Measurements from ENCODE around the gene RERE.
A peak's percentile ranks its signal among the peaks of the same experiment; 100 is the strongest.

Gene RERE

DNA sequence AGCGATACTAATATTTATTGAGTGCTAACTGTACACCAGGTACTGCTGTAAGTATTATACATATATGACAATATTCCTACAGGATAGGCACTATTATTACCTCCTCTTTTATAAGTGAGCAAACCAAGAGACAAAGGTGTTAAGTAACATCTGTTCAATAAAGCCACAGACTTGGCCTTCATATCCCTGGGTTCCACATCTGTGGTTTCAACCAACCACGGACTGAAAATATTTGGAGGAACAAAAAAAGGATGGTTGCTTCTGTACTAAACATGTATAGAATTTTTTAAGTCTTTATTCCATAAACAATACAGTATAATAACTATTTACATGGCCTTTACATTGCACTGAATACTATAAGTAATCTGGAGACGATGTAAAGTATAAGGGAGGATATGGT, 95.1 kb downstream of the RERE start:
- H3K4me3 ChIP-seq (ENCODE audit: control insufficient read depth, low read depth, low read length) = no peak overlapping the region
- TF ChIP-seq, protein P1, sequence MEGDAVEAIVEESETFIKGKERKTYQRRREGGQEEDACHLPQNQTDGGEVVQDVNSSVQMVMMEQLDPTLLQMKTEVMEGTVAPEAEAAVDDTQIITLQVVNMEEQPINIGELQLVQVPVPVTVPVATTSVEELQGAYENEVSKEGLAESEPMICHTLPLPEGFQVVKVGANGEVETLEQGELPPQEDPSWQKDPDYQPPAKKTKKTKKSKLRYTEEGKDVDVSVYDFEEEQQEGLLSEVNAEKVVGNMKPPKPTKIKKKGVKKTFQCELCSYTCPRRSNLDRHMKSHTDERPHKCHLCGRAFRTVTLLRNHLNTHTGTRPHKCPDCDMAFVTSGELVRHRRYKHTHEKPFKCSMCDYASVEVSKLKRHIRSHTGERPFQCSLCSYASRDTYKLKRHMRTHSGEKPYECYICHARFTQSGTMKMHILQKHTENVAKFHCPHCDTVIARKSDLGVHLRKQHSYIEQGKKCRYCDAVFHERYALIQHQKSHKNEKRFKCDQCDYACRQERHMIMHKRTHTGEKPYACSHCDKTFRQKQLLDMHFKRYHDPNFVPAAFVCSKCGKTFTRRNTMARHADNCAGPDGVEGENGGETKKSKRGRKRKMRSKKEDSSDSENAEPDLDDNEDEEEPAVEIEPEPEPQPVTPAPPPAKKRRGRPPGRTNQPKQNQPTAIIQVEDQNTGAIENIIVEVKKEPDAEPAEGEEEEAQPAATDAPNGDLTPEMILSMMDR (conservative IDR thresholded peaks at IDR 0.05; ENCODE audit: control insufficient read depth, insufficient read depth, low read depth, low read length) = no peak
- DNase-seq (ENCODE audit: low read depth) = no peak

DNA sequence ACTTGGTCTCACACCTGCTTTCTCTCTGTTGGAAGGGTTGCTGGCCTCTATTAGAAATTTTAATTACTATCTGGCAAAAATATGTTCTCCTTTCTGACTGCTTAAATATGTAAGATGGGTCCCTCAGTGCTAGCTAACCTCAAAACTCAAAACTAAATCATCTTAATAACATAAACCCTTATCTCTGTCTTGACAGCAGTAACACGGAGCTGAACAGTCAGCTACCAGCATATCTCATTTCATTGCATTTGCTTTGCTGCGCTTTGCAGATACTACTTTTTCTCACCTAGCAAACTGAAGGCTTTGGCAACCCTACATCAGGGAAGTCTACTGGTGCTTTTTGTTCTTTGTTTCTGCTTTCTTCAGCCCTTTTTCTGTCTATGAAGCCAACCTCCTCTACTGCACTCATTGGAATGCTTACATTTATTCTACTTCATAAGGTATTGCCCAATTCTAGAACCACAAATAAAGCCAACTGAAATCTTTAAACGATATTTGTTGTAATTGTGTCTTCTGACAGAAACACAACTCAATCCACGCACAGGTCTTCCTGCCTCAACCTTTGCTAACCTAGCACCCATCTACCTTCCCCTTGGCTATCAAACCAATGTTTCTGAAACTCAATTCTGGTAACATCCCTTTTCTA, 95.6 kb downstream of the RERE start:
- no peak for DNase-seq (ENCODE audit: low read depth)
- H3K4me3 ChIP-seq (ENCODE audit: control insufficient read depth, low read depth, low read length) = no peak overlapping the region
- TF ChIP-seq, protein P1 (conservative IDR thresholded peaks at IDR 0.05; ENCODE audit: control insufficient read depth, insufficient read depth, low read depth, low read length) = no peak

DNA sequence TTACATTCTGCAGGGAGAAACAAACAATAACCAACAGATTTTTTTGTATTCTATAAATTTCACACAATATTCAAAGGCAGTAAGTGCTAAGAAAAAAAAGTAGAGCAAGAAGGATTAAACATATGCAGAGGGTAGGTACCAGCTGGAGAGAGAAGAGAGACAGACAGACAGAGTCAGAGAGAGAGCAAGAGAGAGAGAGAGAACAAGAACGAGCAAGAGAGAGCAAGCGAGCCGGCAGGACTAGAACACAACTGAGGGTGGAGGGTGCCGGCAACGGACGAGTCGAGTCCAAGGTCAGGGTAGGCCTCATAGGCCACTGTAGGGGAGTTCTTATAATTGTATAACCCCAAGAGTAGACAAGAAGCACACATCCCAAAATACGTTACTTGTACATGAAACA, 97.1 kb downstream of the RERE start:
- TF ChIP-seq, protein P1 (conservative IDR thresholded peaks at IDR 0.05; ENCODE audit: control insufficient read depth, insufficient read depth, low read depth, low read length) = no peak
- no peak overlapping the region for H3K4me3 ChIP-seq (ENCODE audit: control insufficient read depth, low read depth, low read length)
- no peak for DNase-seq (ENCODE audit: low read depth)

DNA sequence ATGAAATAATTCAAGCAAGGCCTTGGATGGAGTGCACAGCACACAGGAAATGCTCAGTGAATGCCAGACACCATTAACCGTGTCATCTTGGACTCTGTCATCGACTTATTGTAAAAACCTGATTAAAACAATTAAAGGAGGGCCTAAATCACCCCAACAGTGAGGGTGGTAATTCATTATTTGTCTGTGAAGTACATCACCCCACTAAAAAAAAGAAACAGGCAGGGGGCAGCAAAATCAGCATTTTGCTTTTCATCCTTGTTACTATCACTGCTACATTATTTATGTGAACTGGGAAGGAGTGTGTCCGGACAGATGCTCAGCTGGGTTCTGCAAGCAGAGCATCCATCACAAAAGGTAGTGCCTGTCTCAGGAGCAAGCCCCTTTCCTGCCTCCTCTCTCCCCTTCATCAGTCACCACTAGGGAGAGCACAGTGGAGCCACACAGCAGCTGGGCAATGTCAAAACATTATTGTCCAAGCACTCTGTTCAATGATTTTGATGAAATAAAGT, 98.5 kb downstream of the RERE start:
- TF ChIP-seq, protein P1 (conservative IDR thresholded peaks at IDR 0.05; ENCODE audit: control insufficient read depth, insufficient read depth, low read depth, low read length) = peak; percentile 33
- H3K4me3 ChIP-seq (ENCODE audit: control insufficient read depth, low read depth, low read length) = no peak overlapping the region
- DNase-seq (ENCODE audit: low read depth) = no peak

DNA sequence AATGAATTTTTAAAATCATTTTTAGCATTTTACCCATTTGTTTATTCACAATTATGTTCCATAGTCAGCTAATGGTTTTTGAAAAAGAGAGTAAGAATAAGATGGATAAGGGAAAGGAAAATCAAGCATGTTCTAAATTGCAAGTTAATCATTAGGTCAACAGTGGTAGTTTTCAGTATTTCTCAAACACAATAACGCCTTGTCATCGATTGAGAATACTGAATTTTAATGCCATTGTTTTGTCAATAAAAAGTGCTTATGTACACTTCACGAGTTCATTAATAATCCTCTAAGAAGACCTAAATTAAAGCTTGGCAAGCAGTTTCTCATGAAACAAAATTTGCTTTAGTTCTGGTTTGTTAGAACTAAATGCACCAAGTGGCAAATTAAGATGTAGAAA, 100.3 kb downstream of the RERE start:
- DNase-seq (ENCODE audit: low read depth) = no peak
- no peak overlapping the region for H3K4me3 ChIP-seq (ENCODE audit: control insufficient read depth, low read depth, low read length)
- TF ChIP-seq, protein P1 (conservative IDR thresholded peaks at IDR 0.05; ENCODE audit: control insufficient read depth, insufficient read depth, low read depth, low read length) = no peak

DNA sequence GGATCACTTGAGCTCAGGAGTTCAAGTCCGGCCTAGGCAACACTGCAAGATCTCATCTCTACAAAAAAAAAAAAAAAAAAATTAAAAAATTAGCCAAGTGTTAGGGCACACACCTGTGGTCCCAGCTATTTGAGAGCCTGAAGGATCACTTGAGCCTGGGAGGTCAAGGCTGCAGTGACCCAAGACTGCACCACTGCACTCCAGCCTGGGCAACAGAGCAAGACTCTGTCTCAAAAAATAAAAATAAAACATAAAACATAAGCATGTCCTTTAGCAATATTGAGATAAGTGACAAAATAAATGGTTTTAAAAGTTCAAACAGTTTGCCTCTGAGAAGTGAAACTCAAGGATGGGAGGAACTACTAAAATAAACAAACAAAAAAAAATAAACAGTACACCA, 101.2 kb downstream of the RERE start:
- H3K4me3 ChIP-seq (ENCODE audit: control insufficient read depth, low read depth, low read length) = no peak overlapping the region
- DNase-seq (ENCODE audit: low read depth) = no peak
- TF ChIP-seq, protein P1 (conservative IDR thresholded peaks at IDR 0.05; ENCODE audit: control insufficient read depth, insufficient read depth, low read depth, low read length) = no peak
